GM21619 (cell line): ENCODE measurements around the gene C5orf47.

Experiments
- ATAC-seq: cut with Tn5 transposase; IDR thresholded peaks from one replicate; pipeline ENCODE4 v1.9.1; 2021; ENCODE audit not compliant: unreplicated experiment

C5orf47 gene

DNA sequence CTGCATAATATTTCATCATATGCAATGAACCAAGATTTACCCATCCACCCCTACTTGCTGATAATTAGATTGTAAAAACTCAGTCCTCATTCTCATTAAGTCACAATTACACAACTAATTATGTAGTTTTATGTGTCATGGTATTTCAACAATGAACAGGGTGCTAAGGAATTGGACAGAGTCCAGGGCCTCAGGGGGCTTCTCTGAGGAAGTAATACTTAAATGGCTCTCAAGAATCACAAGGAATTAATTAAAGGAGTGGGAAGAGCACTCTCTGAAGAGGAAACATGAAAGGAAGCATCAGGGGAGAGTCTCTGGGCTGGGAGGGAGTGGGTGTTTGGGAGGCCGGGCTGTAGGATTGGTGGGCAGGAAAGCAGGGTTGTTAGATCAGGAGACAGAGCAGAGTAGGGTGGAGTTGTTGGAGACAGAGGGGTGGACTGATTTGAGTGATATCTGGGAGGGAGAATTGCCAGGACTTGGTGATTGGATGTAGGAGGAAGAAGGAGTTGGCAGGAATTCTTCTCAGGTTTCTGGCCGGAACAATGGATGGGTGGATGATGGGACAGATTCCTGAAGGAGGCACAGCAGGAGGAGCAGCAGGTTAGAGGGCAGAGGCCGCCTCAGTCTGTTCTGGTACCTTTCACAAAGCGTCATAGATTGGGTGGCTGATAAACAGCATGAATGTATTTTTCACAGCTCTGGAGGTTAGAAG, 33.6 kb downstream of the C5orf47 start:
- ATAC-seq, result no peak

- ATAC-seq, result no peak
Measured at GRCh38 chr5:174030286-174030685, 41.3 kb downstream of the C5orf47 start.

- ATAC-seq, result no peak
Measured at GRCh38 chr5:174044466-174045254, 55.7 kb downstream of the C5orf47 start.

- peak; percentile 96 for ATAC-seq
Measured at GRCh38 chr5:174045470-174046025, 56.6 kb downstream of the C5orf47 start, which contains the start of gene NSG2. Gene NSG2 (plus strand): TSS chr5:174045706. CDS start chr5:174046756, 1,050 bp downstream.

- no peak for ATAC-seq
Measured at GRCh38 chr5:174046558-174046957, 57.6 kb downstream of the C5orf47 start.

GRCh38 chr5:174047472-174048099, 58.6 kb downstream of the C5orf47 start:
- ATAC-seq, result no peak

- ATAC-seq, result no peak
Measured at GRCh38 chr5:174052636-174053035, 63.7 kb downstream of the C5orf47 start.

GRCh38 chr5:174053905-174054304, 64.9 kb downstream of the C5orf47 start:
- ATAC-seq, result no peak
